HG02884 (cell line): ENCODE data around the gene TM9SF3.

Source experiments
- ATAC-seq: cut with Tn5 transposase; IDR thresholded peaks from one replicate; pipeline ENCODE4 v1.9.1; 2021; ENCODE audit warnings: mild to moderate bottlenecking, moderate library complexity; ENCODE audit not compliant: unreplicated experiment

TM9SF3 gene

GRCh38 chr10:96513305-96513697, 73.5 kb downstream of the TM9SF3 start:
- ATAC-seq = no peak

DNA sequence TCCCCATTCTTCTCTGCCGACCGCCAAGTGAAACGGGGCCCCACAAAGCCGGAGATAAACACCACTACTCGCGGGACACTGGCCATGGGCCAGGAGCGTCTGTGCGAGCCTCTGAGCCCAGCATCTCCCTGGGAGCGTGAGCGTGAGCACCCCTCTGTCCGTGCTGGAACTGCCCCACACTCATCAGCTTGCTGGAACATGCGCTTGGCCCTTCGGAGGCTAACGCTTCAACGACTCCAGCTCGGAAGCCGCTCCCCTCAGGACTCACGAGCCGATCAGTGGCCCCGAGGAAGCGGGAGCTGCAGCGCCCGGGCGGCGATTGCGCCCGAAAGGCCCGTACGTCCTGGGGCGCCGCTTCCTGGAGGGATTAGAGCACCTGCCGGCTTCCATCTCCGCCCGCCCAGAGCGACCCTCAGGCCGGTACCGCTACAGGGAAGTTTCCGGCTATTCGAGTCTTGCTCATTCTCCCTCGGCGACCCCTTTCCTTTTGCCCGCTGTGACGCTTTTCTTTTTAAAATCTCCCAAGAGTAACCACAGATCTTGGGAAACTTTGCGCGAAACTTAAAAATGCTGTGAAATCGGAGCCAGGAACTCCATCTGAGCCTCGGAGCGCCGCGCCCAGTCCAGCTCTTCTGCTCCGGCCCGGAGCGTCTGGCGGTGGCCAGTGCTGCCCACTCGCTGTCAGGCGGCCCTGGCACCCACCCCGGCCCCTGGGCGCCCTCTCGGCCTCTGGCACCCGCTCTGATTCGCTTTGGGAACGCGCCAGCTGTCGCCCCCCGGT, 74.1 kb downstream of the TM9SF3 start:
- ATAC-seq = no peak

- no peak for ATAC-seq
Measured at GRCh38 chr10:96511044-96511945, 75.5 kb downstream of the TM9SF3 start.

DNA sequence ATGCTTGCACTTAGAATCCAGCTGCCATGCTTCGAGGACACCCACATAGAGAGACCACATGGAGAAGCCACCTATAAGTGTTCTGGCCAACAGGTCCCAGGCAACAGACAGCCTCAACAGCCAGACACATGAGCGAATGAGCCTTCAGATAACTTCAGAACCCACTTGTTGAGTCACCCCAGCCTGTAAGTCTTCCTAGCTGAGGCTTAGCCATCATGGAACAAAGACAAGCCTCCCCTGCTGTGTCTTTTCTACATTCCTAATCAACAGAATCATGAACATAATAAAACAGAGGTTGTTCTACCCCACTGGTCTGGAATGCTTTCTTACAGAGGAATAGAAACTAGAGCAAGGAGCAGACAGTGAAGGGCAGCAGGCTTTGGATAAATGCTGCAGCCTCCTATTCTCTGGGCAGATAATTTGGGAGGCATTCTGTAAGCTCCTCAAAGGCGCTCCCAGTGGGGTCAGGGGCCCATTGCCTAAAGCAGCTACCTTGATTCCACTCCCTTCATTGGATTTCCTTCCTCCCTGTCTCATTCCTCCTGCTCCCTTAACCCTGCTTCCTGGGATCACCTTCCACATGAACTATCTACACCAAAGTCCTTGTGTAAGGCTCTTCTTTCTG, 77.7 kb downstream of the TM9SF3 start:
- ATAC-seq = no peak

GRCh38 chr10:96507044-96507443, 79.8 kb downstream of the TM9SF3 start:
- no peak for ATAC-seq

- ATAC-seq = no peak
Measured at GRCh38 chr10:96505150-96506136, 81.4 kb downstream of the TM9SF3 start.

GRCh38 chr10:96502561-96503282, 84.1 kb downstream of the TM9SF3 start:
- no peak for ATAC-seq

- no peak for ATAC-seq
Measured at GRCh38 chr10:96501985-96502384, 84.8 kb downstream of the TM9SF3 start.

DNA sequence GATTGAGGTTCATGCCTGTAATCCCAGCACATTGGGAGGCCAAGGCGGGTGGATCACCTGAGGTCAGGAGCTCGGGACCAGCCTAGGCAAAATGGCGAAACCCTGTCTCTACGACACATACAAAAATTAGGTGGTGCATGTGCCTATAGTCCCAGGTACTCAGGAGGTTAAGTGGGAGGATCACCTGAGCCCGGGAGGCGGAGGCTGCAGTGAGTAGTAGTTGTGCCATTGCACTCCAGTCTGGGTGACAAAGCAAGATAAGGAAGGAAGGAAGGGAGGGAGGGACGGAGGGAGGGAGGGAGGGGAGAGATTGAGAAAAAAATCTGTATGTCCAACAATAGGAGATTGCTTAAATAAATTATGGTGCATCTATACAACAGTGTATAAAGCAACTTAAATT, 86.3 kb downstream of the TM9SF3 start:
- ATAC-seq = no peak

DNA sequence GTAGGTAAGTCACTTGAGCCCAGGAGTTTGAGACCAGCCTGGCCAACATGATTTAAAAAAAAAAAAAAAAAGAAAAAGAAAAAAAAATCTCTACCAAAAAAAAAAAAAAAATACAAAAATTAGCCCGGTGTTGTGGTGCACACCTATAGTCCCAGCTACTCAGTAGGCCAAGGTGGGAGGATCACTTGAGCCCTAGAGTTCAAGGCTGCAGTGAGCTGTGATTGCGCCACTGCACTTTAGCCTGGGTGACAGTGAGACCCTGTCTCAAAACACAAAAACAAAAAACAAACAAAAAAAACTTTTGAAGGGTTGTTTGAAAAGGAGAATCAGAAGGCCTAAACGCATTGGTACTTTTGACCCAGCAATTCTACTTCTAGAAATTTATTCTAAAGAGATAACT, 86.8 kb downstream of the TM9SF3 start:
- no peak for ATAC-seq

GRCh38 chr10:96497391-96497790, 89.4 kb downstream of the TM9SF3 start:
- ATAC-seq = no peak

DNA sequence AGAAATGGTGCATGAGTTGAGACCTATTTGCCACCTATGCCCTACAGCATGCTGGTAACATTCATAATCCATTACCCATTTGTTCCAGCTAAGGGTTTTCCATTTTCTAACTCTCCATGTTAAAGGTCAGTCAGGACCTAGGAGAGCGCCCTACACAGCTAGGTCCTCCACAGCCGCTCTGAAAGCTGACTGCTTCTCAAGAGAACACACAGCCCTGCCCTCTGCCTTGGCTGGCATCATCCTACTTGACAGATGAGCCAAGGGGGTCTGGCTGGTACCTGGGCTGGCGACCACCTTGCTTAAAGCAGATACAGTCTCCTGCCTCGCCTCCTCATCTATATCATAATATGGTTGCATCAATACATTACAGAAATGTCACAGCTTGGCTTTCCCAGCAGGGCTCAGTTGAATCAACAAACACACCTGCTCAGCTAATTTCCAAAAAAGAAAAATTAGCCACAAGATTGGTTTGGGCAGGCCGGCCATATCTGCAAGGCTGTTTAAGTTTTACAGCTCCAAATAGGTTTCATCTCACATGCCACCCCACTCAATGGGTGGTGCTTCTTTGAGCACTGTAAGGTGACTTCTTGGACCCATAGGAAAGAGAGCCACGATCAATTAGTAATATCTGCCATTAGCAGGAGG, 90.4 kb downstream of the TM9SF3 start:
- ATAC-seq = no peak

GRCh38 chr10:96495544-96495943, 91.3 kb downstream of the TM9SF3 start:
- no peak for ATAC-seq

- ATAC-seq = no peak
Measured at GRCh38 chr10:96494694-96495093, 92.1 kb downstream of the TM9SF3 start.

DNA sequence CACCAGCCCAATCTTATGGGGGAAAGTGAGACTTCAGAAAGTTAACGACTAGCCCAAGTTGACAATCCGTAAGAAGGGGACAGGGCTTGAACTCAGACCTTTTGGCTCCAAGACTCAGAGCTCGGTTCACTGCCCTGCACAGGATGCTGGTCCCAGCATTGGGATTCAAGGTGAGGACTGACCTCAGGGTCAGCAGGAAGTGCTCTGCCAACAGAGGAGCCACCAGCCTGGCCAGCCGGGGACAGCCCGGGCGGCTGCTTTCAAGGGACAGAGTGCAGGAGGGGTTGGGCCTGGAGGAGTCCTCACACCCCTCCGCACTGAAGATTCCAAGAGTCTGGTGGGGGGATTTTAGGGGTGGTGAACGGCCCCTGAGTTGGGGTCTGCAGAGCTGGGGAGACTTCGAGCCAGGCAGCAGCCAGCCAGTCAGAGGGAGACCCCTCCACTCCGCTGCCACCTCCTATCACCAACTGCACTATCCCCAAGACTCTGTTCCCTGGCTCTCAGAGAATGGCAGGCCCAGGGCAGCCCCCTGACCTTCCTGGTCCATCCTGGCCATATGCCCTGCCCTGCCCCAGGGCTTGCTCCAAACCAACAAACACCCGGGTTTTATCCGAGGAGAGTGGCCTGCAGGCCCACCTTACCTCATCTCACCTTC, 92.8 kb downstream of the TM9SF3 start:
- ATAC-seq = no peak

DNA sequence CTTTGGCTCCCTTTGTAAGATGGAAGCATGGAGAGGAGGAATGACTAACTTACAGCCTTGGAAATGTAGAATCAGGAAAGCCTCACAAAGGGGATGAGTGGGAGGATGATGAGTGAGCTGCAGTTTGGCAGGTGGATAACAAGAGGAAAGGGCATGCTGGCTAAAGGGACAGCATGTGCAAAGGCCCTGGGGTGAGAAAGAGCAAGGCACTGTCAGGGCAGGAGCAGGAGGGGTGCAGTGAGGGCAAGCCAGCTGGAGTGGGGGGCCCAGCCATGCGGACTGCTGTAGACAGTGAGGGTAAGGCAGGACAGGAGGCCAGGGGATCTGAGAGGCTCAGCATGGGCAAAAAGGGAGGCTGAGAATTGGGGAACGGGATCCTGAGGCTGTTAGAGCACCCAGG, 93.6 kb downstream of the TM9SF3 start:
- no peak for ATAC-seq

- no peak for ATAC-seq
Measured at GRCh38 chr10:96491303-96491702, 95.5 kb downstream of the TM9SF3 start.

DNA sequence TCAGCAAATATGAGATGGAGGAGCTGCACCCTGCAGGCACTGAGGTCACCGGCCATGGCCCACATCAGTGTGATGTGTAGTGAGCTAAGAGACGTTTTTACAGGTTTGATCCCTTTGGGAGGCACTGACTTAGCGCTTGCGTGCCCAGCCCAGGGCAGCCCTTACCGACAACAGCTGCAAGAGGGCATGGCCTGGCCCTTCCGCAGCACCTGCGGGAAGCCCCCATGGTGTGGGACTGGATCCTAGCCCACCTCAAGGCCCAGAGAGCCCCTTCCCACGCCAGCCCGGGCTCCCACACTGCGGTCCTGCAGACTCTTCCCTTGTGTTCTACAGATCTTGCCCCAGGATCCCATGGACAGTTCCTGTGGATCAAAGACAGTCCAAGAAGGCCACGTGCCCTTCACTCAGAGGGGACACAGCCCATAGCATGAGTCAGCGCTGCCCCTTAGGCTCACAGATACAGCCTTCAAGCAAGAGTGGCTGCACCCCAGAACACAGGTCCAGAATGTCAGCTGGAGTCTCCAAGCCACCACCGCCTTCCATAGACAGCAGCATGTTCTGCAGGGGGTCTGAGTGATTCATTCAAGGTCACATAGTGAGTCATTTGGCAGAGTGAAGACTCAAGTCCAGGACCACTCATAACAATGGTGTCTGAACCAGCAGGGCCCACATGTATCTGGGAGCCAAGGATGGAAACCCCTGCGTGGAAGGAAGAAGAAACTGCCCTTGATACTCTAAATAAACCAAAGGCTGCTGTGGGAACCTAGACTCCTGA, 98.5 kb downstream of the TM9SF3 start:
- no peak for ATAC-seq
